ENCODE results near the gene ATMIN.

The ATMIN gene, protein sequence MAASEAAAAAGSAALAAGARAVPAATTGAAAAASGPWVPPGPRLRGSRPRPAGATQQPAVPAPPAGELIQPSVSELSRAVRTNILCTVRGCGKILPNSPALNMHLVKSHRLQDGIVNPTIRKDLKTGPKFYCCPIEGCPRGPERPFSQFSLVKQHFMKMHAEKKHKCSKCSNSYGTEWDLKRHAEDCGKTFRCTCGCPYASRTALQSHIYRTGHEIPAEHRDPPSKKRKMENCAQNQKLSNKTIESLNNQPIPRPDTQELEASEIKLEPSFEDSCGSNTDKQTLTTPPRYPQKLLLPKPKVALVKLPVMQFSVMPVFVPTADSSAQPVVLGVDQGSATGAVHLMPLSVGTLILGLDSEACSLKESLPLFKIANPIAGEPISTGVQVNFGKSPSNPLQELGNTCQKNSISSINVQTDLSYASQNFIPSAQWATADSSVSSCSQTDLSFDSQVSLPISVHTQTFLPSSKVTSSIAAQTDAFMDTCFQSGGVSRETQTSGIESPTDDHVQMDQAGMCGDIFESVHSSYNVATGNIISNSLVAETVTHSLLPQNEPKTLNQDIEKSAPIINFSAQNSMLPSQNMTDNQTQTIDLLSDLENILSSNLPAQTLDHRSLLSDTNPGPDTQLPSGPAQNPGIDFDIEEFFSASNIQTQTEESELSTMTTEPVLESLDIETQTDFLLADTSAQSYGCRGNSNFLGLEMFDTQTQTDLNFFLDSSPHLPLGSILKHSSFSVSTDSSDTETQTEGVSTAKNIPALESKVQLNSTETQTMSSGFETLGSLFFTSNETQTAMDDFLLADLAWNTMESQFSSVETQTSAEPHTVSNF

DNA sequence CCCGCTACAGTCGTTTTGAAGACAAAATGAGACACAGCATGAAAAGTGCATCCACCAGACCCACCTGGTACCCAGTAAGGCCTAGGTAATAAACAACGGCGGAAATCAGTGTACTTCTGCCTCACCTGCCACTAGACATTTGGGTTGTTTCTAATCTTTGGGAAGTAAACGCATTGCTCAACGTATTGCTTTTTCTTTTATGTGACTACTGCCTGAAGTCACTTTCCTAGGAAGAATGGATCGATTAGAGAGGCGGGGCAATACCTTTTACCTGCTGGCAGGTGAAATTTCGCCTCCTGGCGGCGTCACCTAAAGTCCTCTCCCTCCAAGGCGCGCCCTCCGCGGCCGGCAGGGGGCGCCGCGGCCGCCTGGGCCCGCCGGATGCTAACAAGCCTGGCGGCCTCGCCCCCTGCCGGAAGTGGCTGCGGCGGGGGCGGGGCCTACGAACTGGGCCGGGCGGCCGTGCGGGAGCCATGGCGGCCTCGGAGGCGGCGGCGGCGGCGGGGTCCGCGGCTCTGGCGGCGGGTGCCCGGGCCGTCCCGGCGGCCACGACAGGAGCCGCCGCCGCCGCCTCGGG, at the start of gene ATMIN:
Gene ATMIN, plus strand, starts transcription at position 445 of the 577 bp plus-strand sequence. Its CDS starts 29 bp downstream, at position 474.
- peak; percentile 74 for DNase-seq (ENCODE audit: low read depth)

DNA sequence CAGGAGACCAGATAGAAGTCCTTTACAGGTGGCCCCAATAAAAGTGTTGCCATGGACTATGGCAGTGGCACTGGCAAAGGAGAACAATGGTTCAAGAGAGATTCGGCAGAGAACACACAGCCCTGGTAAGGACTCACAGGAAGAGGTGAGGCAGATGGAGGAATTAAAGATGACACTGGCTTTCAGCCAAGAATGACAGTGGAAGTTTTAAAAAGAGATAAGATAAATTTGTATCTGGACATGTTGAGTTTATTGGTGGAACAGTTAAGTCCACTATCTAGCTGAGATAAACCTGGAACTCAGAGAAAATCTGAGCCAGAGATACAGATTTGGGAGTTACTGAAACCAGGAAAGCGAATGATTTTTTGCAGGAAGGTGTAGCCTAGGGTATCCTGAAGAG, 49.1 kb upstream of the ATMIN start:
- DNase-seq (ENCODE audit: low read depth): no peak

DNA sequence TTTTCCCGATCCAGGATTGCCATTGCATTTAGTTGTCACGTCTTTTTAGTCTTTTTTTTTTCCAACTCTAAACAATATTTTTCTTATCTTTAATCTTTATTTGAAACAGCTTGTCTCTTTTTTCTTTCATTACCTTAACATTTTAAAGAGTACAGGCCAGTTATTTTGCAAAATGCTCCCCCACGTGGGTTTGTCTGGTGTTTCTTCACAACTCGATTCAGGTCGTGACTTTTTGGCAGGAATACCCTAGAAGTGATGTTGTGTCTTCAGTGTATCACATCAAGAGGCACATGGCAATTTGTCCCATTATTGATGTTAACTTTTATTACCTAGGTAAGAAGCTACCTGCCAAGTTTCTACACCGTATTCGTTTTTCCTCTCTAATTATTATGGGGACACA, 46.9 kb upstream of the ATMIN start:
- no peak for DNase-seq (ENCODE audit: low read depth)

DNA sequence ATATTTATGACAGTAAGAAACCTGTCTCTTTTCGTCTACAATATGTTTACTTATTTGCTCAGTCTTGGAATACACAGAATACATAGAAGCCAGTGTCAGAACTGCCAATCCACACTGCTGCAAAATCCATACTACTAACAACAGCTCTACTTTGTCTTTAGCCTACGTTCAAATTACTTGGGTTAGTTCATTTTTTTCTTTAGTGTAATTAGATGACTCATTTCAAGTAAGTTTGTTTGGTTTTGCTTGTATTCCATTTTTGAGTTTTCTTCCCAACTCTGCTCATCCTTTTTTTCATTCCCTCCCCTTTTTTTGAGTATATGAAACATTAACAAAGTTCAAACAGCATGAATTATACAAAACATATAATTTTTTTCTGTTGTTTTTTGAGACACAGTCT, 45.8 kb upstream of the ATMIN start:
- no peak for DNase-seq (ENCODE audit: low read depth)

DNA sequence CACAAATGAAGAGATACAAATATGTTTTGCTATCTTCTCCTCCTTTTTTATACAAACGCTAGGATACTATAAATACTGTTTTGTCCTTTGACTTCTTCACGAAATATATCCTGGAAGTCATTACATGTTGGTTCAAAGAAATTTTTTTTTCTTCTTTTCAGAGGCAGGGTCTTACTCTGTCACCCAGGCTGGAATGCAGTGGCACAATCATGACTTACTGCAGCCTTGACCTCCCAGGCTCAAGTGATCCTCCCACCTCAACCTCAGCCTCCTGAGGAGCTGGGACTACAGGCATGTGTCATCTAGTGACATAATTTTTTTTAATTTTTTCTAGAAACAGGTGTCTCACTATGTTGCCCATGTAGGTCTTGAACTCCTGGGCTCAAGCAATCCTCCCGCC, 45.1 kb upstream of the ATMIN start:
- no peak for DNase-seq (ENCODE audit: low read depth)

DNA sequence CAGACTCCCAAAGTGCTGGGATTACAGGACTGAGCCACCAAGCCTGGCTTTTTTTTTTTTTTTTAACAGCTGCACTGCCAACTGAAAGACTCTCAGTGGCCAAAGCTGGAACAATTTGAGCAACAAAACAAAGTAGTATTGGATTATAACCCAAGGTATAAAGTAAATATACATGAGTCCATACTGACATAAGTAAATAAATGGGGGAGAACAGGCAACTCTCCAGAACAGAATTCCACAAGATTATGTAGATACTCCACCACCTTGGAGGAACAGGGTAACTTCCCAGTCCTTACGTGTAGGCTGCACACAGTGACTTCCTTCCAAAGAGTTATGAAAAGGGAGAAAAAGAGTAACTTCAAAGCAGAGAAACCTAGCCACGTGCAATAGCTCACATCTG, 44.7 kb upstream of the ATMIN start:
- DNase-seq (ENCODE audit: low read depth): no peak

DNA sequence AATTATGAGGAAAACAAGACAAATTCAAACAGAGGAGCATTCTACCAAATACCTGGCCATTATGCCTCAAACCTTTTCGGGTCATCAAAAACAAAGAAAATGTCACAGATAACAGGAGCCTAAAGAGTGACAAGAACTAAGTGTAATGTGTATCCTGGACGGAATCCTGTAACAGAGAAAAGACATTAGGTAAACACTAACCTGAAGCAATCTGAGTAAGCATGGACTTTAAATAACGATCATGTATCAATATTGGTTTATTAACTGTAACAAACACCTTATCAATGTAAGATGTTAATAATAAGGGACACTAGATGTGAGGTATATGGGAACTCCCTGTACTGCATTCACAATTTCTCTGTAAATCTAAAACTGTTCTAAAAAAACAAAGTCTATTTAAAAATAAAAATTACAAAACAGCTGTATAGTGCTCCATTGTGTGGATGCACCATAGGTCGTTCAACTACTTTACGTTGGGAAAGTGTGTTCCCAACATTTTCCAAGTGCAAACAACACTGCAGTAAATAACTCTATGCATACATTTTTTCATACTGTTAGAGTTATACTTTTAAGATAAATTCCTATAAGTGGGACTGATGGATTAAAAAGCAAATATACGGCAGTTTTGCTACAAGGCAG, 43.7 kb upstream of the ATMIN start:
- DNase-seq (ENCODE audit: low read depth): no peak

DNA sequence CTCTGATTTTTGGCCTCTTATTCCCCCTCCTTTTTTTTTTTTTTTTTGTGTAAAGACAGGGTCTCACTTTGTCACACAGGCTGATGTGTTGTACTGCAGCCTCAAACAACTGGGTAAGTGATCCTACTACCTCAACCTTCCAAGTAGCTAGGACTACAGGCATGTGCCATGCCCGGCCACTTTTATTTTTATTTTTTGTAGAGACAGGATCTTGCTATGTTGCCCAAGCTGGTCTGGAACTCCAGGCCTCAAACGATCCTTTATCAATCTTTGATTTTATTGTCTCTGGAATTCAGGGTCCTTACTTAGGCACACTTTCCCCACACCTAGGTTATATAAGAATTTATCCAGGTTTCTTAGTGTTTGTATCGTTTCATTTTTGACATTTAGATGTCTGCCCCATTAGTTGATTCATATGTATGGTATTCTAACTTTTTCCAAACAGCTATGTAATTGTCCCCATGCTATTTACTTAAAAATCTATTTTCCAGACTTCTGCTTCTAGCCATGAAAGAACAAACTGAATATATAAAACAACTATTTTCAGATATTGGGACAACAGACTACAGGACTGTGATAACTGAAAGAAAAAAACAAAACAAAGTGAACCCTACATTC, 42.9 kb upstream of the ATMIN start:
- no peak for DNase-seq (ENCODE audit: low read depth)

DNA sequence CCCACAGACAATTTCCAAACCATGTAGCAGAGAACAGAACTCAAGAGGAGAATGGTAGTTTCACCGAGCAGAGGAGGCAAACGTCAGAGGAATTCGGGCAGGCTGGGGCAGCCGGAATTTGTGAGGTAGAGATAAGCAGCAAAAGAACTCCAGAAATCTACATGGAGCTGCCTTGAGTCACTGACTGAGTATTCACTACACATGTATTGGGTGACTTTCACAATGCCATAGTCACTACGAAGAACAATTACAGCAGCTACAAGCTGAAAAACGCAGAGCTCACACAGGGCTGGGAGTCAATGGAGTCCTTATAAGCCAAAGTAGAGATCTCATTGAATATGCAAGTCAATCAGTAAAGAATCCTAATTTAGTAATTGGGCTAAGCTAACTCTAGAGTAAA, 42.3 kb upstream of the ATMIN start:
- DNase-seq (ENCODE audit: low read depth): peak; percentile 63

DNA sequence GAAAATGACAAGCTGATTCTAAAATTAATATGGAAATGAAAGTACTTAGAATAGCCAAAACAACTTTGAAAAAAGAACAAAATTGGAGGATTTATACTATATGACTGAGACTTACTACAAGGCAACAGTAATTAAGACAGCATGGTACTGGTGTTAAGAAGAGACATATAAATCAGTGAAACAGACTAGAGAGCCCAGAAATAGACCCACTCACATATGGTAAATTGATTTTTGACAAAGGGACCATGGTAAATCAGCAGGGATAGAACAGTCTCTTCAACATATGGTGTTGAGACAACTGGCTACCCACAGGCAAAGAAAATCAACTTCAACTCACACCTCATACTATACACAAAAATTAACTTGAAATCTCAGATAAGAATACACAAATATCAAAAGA, 41.8 kb upstream of the ATMIN start:
- DNase-seq (ENCODE audit: low read depth): no peak

DNA sequence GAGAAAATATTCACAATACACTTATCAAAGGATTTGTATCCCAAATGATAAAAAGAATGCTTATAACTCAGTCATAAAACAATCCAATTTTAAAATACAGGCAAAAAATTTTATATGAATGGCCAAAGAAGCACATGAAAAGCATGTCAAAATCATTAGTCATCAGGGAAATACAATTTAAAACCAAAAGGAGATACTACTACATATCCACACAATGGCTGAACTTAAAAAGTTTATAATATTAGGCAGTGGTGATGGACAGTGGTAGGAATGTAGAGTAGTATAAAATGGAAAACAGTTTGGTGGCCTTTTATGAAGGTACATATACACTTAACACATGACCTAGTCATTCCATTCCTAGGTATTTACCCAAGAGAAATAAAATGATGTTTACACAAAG, 41.2 kb upstream of the ATMIN start:
- DNase-seq (ENCODE audit: low read depth): no peak

DNA sequence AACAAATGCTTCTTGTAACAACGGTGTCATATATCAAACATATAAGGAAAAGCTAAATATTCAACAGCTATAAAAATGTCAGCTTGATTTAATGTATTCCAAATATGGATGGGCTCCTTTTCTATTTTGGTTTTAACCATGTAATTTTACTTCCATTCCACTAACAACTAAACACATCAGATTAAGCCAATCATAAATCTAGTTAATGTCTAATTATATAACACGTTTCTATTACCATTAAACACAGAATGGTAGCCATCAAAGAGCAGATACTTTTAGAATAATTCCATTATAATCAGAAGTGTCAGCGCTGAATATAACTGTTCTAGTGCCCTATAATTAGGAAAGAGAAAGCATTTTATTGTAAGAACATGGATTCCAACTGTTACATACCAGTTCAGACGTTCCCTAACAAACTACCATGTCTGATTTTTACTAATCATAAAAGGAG, 38.9 kb upstream of the ATMIN start:
- no peak for DNase-seq (ENCODE audit: low read depth)

DNA sequence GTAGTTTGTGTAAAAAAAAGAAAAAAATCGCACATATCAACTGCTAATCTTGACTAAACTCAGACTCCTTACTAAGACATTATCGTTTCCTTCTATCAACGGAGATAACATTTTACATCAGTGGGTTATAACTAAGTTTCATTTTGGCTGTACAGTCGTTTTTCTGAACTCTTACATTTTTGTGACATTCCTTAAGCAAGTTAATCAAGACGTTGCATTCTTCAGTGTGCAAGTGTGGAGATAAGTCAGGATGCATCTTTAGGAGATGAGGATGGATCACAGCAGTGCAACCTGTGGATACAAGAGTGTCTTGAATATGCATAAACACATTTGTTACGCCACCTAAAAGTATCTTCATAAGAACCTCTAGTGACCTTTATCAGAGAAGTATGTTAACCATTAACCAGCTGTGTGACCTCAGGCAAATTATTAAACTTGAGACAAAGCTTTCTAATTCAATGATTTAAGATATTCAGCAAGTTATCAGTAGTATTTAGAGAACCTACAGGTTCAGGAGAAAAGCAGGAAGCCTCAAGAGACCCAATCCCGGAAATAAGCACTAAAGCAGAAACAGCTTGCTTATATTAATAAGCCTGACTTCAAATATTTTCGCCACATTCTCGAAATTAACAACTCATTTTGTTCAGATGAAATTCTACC, 38.4 kb upstream of the ATMIN start:
- no peak for DNase-seq (ENCODE audit: low read depth)

DNA sequence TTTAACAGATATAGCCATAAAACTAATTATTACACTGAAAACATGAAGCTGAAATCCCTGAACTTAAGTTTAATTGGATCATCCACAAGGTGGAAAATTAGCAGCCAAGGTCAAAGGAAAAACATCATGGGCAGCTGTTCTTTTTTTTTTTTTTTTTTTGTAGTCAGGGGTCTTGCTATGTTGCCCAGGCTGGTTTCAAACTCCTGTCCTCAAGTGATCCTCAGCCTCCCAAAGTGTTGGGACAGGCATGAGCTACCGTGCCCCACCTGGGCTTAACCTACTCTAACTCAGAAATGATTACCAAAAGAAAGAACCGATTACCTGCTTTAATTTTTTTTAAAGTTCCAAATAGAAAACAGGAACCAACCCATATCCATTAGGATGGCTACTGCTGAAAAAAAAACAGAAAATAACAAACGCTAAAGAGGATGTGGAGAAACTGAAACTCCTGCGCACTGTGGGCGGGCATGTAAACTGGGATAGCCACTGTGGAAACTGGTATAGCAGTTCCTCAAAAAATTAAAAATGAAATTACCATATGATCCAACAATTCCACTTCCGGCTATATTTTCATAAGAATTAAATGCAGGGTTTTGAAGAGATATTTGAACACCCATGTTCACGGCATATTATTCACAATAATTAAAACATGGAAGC, 37.5 kb upstream of the ATMIN start:
- DNase-seq (ENCODE audit: low read depth): no peak

DNA sequence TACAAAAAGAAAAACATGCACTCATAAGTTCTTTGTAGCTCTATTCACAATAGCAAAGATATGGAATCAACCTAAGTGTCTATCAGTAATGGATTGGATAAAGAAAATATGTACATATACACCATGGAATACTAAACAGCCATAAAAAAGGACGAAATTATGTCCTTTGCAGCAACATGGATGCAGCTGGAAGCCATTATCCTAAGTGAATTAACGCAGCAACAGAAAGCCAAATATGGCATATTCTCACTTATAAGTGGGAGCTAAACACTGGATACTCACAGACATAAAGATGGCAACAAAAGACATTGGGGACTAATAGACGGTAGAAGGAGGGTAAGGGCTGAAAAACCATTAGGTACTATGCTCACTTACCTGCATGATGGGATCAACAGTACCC, 34.8 kb upstream of the ATMIN start:
- DNase-seq (ENCODE audit: low read depth): no peak

DNA sequence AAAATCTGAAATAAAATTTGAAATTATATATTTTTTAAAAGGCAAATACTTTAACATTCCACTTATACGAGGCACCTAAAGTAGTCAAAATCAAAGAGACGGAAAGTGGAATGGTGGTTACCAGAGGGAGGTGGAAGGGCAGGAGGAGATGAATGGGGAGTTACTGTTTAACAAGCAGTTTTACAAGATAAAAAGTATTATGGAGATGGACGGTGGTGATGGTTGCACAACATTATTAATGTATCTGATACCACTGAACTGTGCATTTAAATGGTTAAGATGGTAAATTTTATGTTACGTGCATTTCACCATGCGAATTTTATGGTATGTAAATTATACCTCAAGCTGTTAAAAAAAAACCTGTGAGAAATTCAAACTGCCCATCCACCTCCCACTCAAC, 34.3 kb upstream of the ATMIN start:
- no peak for DNase-seq (ENCODE audit: low read depth)

DNA sequence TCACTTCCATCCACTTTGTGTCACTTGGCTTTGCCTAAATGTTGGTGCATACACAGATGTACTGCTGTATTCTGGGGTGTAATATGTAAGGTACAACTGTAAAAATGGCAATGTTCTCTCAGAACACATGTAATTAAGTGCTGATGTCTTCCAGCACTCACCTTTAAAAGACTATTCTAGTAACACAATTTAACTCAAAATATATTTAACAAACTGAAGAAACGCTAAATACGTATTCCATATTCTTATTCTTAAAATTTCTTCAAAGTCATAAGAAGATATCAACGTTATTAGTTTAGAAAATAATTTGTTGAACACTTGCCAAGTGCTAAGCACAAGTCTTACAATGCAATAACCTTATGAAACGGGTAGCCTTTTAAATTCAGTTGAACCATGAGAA, 32.6 kb upstream of the ATMIN start:
- DNase-seq (ENCODE audit: low read depth): no peak

DNA sequence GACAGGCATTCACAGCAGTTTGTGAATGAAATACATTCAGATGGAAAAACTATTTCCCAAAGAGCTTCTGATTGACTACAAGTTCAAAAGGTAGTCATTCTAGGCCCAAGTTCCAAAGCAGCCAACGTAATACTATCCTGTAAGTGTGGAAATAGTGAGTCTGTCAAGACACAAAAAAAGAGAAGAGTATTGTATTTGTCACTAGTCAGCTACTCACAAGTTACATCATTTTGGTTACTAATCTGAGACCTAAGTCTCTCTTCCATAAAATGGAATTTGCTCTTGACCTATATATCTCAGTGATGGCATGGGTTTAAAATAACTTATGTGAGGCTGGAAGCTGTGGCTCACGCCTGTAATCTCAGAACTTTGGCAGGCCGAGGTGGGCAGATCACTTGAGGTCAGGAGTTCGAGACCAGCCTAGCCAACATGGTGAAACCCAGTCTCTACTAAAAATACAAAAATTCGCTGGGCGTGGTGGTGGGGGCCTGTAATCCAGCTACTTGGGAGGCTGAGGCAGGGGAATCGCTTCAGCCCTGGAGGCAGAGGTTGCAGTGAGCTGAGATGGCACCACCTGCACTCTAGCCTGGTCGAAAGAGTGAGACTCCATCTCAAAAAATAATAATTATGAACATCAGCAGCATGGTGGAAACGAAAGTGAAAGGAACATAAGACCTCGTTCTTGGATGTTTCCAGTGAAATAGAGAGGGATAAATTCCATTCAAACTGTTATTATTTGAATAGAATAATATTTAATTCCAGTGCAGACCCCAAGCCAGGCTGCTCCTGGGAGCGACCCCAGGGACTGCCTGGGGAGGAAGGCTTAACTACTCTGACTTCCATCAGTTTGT, 31.8 kb upstream of the ATMIN start:
- no peak for DNase-seq (ENCODE audit: low read depth)

DNA sequence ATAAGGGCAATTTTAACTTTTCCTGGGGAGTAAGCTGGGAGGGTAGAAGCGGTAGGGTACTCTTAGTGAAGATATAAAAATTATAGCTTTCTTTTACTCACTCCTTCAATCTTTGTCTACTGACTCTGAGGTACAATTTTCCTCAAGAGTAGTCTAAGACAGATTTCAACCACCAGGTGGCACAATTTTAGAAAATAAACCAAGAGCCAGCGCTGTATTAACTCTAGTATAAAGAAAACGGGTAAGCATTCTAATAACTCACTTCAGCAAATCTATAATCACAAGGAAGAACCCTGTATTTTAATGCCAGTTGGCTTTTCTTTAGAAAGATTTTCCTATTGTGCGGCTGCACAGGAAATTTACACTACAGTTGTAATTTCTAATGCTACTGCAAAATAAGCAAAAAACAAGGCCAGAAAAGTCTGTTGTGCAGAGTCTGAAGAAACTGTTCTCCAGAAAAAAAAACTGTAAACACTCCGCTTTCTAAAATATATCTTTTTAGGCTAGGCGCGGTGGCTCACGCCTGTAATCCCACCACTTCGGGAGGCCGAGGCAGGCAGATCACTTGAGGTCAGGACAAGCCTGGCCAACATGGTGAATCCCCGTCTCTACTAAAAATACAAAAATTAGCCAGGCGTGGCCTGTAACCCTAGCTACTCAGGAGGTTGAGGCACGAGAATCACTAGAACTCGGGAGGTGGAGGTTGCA, 30.8 kb upstream of the ATMIN start:
- DNase-seq (ENCODE audit: low read depth): no peak

Measured in GM04504 (cell line).